SH-SY5Y (cell line): ENCODE measurements around the gene IQCK.

Experiments
- GATA2 ChIP-seq: IDR thresholded peaks from 2 replicates; pipeline ENCODE4 v1.6.1; 2011; ENCODE audit warnings: mild to moderate bottlenecking, low read depth, low read length
- GATA3 ChIP-seq: IDR thresholded peaks from 2 replicates; pipeline ENCODE4 v1.6.1; 2011; ENCODE audit warnings: low read depth, mild to moderate bottlenecking, low read length, moderate library complexity

IQCK gene

GRCh38 chr16:19771796-19772195 lies 53.7 kb downstream of the IQCK start:
- no peak for TF ChIP-seq GATA3
- no peak for TF ChIP-seq GATA2

- TF ChIP-seq GATA3 (no peak), GATA2 (no peak)
Observed at GRCh38 chr16:19774024-19774423, 56.0 kb downstream of the IQCK start.

DNA sequence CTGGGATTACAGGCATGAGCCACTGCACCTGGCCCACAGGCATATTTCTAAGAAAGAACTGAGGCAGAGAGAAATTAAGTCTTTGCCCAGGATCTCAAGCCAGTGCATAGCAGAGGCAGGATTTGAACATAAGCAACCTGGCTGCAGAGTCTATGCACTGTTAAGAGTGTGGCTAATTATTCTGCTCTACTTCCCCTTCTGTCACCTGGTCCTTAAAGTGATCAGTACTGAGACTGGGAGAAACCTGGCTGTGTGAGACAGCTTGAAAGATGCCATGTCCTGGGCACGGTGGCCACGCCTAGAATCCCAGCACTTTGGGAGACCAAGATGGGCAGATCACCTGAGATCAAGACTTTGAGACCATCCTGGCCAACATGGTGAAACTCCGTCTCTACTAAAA lies 58.1 kb downstream of the IQCK start:
- no peak for TF ChIP-seq GATA3

DNA sequence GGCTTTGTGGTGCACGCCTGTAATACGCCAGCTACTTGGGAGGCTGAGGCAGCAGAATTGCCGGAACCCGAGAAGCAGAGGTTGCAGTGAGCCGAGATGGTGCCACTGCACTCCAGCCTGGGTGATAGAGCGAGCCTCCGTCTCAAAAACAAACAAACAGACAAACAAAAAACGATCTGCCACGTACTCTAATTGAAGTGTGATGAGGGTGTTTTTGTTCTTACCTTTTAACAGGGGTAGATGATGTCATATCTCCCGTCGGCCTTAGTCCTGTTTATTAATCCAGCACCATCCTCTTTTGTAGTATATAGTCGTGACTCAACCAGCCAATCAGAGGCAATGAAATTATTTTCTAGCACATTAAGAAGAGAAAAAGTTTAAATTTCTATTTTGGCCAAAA lies 58.5 kb downstream of the IQCK start:
- TF ChIP-seq GATA3 (no peak), GATA2 (no peak)

- no peak for TF ChIP-seq GATA3
- no peak for TF ChIP-seq GATA2
Observed at GRCh38 chr16:19780321-19780720, 62.2 kb downstream of the IQCK start.

DNA sequence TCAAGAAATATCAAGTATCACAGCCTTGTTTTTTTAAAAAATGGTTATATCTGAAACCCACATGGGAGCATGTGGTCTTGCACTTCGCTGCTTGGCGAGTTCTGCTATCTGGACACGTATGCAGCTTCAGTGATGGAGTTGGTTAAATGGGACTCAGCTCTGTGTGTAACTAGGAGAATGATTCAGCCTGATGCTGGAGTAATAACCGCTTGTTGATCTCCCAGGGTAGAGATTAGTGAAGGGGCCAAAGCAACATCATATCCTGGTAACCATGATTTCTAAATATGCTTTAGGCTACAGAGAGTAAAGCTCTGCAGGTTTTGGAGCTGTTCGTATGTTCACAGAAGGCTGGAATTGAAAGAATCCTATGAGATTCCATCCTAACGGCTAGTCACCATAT lies 63.2 kb downstream of the IQCK start:
- TF ChIP-seq GATA3 (no peak), GATA2 (no peak)

GRCh38 chr16:19783363-19784182 lies 65.5 kb downstream of the IQCK start:
- TF ChIP-seq GATA3 (no peak), GATA2 (no peak)

DNA sequence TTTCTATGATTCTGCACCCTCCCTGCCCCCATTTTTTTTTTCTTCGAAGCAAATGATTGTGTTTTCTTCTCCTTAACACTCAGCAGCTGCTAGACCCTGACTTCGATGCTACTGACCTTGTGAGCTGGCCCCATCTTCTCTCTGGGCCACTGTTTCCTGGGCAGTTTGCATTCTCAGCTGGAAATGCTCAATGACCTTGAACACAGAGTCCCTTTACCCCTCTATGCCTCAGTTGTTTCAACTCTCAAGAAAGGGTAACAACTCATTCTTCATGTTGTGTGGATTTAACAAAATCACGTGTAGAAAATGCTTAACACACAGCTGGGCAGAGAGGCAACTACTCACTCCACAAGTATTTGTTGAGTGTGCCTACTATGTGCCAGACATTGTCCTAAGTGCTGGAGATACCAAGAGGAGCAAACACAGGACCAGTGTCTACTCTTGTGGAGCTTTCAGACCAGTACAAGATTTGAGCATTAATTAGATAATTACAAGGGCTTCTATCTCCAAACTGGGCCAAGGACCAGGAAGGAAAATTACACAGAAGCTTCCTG lies 66.2 kb downstream of the IQCK start:
- TF ChIP-seq GATA3 (no peak), GATA2 (no peak)

DNA sequence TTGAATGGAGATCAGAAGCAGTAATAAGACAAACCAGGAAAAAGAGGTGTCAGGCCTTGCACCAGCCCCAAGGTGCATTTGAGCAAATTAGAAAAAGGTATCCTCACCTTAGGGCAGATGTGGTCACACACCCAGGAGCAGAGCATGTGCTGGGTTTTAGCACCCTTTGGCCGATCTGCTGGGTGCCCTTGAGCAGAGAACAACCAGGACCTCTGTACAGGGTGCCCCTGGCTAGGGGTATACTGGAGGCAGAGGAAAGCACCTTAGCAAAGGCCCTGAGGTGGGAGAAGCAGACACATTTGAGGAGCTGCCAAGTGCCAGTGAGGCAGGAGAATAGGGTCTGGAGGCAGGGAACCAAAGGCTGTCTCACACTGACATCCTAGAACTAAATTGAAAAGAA lies 67.0 kb downstream of the IQCK start:
- no peak for TF ChIP-seq GATA3
- TF ChIP-seq GATA2 = no peak

DNA sequence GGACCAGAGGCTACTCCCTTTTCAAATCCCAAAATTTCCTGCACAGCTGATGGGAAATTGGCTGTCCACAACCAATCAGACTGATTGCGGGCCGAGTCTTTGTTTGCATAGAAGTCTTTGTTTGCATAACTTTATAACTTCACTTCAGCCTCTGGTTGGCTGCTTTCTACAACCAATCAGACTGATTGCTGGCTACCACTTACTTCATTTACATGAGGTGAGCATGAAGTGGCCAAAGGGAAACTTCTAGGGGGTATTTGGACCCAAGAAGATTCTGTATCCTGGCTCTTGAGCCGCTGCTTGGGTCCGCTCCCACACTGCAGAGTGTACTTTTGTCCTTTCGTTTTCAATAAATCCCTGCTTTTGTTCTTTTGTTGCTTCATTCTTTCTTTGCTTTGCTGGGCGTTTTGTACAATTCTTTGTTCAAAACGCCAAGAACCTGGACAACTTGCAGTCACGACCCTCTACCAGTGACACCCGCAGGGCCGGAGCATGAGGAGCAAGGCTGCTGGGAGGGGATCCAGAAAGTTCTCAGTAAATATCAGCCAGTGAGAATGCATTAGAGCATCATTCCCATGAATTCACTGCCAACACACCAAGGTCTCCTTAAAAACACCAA lies 67.5 kb downstream of the IQCK start:
- TF ChIP-seq GATA2 = no peak
- no peak for TF ChIP-seq GATA3

DNA sequence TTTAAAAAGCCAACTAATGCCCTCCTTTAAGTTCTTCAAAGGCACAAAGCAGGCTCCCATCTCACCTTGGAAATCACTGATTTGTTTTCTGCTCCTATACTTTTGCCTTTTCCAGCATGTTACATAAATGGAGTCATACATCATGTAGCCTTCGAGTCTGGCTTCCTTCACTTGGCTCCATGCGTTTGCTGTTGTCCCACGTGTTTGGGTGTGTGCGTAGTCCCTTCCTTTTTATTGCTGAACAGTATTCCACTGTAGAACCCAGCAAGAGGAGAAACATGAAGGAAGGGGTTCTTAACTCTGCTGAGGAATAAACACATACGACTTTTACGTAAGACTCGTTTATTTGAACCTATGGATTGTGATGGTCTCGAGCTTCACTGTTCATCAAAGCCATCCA lies 84.5 kb downstream of the IQCK start:
- no peak for TF ChIP-seq GATA2
- no peak for TF ChIP-seq GATA3

DNA sequence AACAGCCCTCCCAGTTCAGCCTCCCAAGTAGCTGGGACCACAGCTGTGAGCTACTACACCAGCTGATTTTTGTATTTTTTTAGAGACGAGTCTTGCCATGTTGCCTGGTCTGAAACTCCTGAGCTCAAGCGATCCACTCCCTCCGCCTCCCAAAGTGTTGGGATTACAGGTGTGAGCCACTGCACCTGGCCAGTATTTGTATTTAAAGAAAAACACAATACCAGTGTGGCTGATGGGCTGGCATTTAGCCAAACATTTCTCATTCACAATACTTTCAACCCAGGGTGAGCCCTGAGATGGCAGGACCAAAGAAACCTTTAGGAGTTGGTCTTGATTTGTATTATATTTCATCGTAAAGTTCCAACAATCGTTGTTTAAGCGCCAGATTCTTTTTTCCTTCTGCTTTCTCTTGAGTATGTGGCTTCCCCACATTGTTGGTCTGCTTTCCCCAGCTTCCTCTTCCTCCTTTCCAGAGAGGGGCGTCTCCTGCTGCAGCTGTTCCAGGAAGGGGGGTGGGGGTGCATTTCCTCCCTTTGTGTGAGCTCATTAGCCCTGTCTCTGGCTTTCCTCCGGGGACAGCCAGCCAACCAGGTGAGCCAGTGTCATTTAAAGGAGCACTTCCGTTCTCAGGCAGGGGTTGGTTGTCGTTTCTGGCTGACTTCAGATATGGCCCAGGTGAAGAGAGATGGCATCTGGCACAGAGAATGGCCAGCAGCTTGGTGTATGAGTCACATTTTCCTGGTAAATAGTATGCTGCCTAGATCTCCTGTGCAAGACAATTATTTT lies 86.7 kb downstream of the IQCK start:
- no peak for TF ChIP-seq GATA2
- no peak for TF ChIP-seq GATA3

- TF ChIP-seq GATA2 (no peak), GATA3 (no peak)
Observed at GRCh38 chr16:19805459-19806162, 87.5 kb downstream of the IQCK start.

- TF ChIP-seq GATA2 (no peak), GATA3 (no peak)
Observed at GRCh38 chr16:19808061-19808641, 90.1 kb downstream of the IQCK start.
